ENCODE results near the gene EVC.

DNA sequence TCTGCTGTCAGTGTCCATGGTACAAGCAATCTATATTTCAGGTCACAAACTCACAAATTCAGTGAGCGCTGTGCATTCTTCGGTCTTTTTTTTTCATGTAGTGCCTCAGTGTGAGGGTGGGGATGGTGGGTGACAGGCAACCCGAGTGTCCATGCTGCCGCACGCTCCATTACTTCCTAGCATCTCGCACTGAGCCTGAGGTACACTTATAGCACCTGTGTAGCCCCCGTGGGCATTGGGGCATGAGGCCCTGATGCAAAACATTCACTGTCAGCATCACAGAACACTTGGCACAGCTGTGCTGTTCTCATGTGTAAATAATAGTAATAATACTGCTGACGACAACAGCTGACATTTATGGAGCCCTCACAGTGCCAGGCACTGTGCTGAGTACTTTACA lies 34.2 kb upstream of the EVC start:
- TF ChIP-seq, protein P1, sequence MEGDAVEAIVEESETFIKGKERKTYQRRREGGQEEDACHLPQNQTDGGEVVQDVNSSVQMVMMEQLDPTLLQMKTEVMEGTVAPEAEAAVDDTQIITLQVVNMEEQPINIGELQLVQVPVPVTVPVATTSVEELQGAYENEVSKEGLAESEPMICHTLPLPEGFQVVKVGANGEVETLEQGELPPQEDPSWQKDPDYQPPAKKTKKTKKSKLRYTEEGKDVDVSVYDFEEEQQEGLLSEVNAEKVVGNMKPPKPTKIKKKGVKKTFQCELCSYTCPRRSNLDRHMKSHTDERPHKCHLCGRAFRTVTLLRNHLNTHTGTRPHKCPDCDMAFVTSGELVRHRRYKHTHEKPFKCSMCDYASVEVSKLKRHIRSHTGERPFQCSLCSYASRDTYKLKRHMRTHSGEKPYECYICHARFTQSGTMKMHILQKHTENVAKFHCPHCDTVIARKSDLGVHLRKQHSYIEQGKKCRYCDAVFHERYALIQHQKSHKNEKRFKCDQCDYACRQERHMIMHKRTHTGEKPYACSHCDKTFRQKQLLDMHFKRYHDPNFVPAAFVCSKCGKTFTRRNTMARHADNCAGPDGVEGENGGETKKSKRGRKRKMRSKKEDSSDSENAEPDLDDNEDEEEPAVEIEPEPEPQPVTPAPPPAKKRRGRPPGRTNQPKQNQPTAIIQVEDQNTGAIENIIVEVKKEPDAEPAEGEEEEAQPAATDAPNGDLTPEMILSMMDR (IDR thresholded peaks at IDR 0.05; ENCODE audit: low read depth, low read length): no peak
- no peak for TF ChIP-seq EZH2phosphoT487 (IDR thresholded peaks at IDR 0.05; ENCODE audit: low read depth)

All from OCI-LY3 (cell line).